ENCODE results near the gene CRK.
"Not testable (repeated sequence)": the region's sequence is repeated elsewhere in the genome, so short reads cannot be mapped to it uniquely, and the experiment has no call there.

GRCh38 chr17:1418476-1418875 is 37.6 kb downstream of the CRK start:
- TF ChIP-seq, protein P1, sequence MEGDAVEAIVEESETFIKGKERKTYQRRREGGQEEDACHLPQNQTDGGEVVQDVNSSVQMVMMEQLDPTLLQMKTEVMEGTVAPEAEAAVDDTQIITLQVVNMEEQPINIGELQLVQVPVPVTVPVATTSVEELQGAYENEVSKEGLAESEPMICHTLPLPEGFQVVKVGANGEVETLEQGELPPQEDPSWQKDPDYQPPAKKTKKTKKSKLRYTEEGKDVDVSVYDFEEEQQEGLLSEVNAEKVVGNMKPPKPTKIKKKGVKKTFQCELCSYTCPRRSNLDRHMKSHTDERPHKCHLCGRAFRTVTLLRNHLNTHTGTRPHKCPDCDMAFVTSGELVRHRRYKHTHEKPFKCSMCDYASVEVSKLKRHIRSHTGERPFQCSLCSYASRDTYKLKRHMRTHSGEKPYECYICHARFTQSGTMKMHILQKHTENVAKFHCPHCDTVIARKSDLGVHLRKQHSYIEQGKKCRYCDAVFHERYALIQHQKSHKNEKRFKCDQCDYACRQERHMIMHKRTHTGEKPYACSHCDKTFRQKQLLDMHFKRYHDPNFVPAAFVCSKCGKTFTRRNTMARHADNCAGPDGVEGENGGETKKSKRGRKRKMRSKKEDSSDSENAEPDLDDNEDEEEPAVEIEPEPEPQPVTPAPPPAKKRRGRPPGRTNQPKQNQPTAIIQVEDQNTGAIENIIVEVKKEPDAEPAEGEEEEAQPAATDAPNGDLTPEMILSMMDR (conservative IDR thresholded peaks at IDR 0.05; ENCODE audit: low read depth, low read length) = not testable (repeated sequence)
- TF ChIP-seq EZH2phosphoT487 (IDR thresholded peaks at IDR 0.05; ENCODE audit: borderline replicate concordance, low read length); EZH2 (IDR thresholded peaks at IDR 0.05; ENCODE audit: low read length, unreplicated experiment): not testable (repeated sequence)

Data from PC-3 (cell line).